Measurements from ENCODE around the gene SLC27A2.

Gene SLC27A2

GRCh38 chr15:50218291-50218690 is 36.3 kb downstream of the SLC27A2 start:
- Histone ChIP-seq H3K36me3 (no peaks in the 10 kb centered on the region), H3K4me1 (no peaks in the 10 kb centered on the region), H3K27ac (no peak overlapping the region), H3K4me3 (no peak overlapping the region), H3K9me3 (no peaks in the 10 kb centered on the region), H3K27me3 (no peaks in the 10 kb centered on the region)
- no peak for TF ChIP-seq CTCF (IDR thresholded peaks at IDR 0.05)
- intact Hi-C loops (cut with DNase I; ENCODE audit: low total_unique reads), result no loop called here
- DNase-seq, result no peak

GRCh38 chr15:50218691-50219090 is 36.7 kb downstream of the SLC27A2 start:
- TF ChIP-seq CTCF (IDR thresholded peaks at IDR 0.05), result no peak
- intact Hi-C loops (cut with DNase I; ENCODE audit: low total_unique reads), result no loop called here
- H3K4me1 ChIP-seq, result no peaks in the 10 kb centered on the region
- DNase-seq, result no peak
- no peak overlapping the region for H3K4me3 ChIP-seq
- no peaks in the 10 kb centered on the region for H3K9me3 ChIP-seq
- H3K27ac ChIP-seq, result no peak overlapping the region
- H3K27me3 ChIP-seq, result no peaks in the 10 kb centered on the region
- H3K36me3 ChIP-seq, result no peaks in the 10 kb centered on the region

GRCh38 chr15:50219820-50220219 is 37.8 kb downstream of the SLC27A2 start:
- Histone ChIP-seq H3K9me3 (no peaks in the 10 kb centered on the region), H3K27me3 (no peaks in the 10 kb centered on the region), H3K36me3 (no peaks in the 10 kb centered on the region), H3K4me1 (no peaks in the 10 kb centered on the region), H3K4me3 (no peak overlapping the region), H3K27ac (no peak overlapping the region)
- intact Hi-C loops (cut with DNase I; ENCODE audit: low total_unique reads), result no loop called here
- no peak for TF ChIP-seq CTCF (IDR thresholded peaks at IDR 0.05)
- no peak for DNase-seq

GRCh38 chr15:50222181-50222580 is 40.2 kb downstream of the SLC27A2 start:
- intact Hi-C loops (cut with DNase I; ENCODE audit: low total_unique reads), result no loop called here

GRCh38 chr15:50224606-50225005 is 42.6 kb downstream of the SLC27A2 start:
- Histone ChIP-seq H3K27ac (no peak overlapping the region), H3K4me3 (no peak overlapping the region), H3K4me1 (no peaks in the 10 kb centered on the region), H3K36me3 (no peaks in the 10 kb centered on the region), H3K27me3 (no peaks in the 10 kb centered on the region), H3K9me3 (no peaks in the 10 kb centered on the region)
- intact Hi-C loops (cut with DNase I; ENCODE audit: low total_unique reads), result no loop called here
- TF ChIP-seq CTCF (IDR thresholded peaks at IDR 0.05), result no peak
- no peak for DNase-seq

More at GRCh38 chr15:50222181-50222580, 40.2 kb downstream of the SLC27A2 start:
- Histone ChIP-seq H3K4me3 (no peak overlapping the region), H3K9me3 (no peaks in the 10 kb centered on the region), H3K27me3 (no peaks in the 10 kb centered on the region), H3K36me3 (no peaks in the 10 kb centered on the region), H3K27ac (no peak overlapping the region), H3K4me1 (no peaks in the 10 kb centered on the region)
- TF ChIP-seq CTCF (IDR thresholded peaks at IDR 0.05), result no peak
- DNase-seq, result no peak

- Histone ChIP-seq H3K9me3 (no peaks in the 10 kb centered on the region), H3K27me3 (no peaks in the 10 kb centered on the region), H3K4me1 (no peaks in the 10 kb centered on the region), H3K4me3 (no peak overlapping the region), H3K36me3 (no peaks in the 10 kb centered on the region), H3K27ac (no peak overlapping the region)
- intact Hi-C loops (cut with DNase I; ENCODE audit: low total_unique reads), result no loop called here
- TF ChIP-seq CTCF (IDR thresholded peaks at IDR 0.05), result no peak
- no peak for DNase-seq
Measured at GRCh38 chr15:50225057-50225456, 43.1 kb downstream of the SLC27A2 start.
